ENCODE results near the gene GID8.

Gene GID8

DNA sequence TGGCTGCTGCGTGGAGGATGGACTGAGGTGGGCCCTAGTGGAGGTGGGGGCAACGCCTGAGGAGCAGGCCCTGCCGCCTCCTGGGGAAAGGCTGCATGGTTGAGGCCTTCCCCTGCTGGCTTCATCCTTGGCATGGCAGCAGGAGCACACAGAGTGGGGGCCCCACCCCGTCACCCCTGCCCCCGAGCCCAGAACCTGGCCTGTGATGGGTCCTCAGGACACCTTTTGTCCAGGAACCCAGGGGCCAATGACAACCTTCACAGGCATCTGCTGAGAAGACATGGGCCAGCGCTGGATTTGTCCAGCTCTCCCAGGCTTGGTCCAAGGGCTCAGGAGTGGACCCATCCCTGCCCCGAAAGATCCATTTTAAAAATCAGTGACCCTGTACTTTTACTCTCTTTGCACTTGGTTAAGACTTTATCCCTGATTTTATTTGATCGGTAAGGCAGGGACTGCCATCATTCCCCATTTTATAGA lies 14.0 kb downstream of the GID8 start:
- ChIA-PET CTCF (no interaction called here), POLR2A (no interaction called here)
- peak overlapping the region; percentile 49 for H3K4me3 ChIP-seq (ENCODE audit: low read depth, low read length)

DNA sequence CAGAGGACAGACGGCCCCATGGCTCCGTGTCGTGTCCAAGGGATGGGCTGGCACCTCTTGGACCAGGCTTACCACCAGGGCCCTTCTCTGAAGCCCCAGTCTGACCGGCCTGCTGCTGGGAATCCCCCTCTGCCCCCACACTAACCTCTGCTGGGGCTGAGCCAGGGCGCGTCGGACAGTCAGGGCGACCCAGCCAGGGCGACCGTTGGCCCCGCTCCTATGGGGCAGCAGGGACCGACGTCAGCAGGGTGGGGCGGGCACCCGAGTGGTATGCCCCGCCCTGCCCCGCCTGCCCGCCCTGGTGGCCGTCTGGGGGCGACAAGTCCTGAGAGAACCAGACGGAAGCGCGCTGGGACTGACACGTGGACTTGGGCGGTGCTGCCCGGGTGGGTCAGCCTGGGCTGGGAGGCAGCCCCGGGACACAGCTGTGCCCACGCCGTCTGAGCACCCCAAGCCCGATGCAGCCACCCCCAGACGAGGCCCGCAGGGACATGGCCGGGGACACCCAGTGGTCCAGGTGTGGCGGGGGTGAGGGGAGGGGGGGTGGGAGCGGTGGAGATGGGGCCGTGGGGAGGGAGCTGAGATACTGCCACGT lies 14.5 kb downstream of the GID8 start, which contains the start of gene SLC17A9:
Gene SLC17A9, plus strand, starts transcription at position 337 of the 595 bp plus-strand sequence. Its CDS starts 122 bp downstream, at position 459.
- peak within 1 kb of the TSS; percentile 49 for H3K4me3 ChIP-seq (ENCODE audit: low read depth, low read length)
- CTCF ChIA-PET: interaction anchor here (0.8 to 3.7 kb wide), 4 partner anchors 10 to 49 kb away, joined by 3 to 16 read pairs (median 6); no protein-coding TSS in a partner anchor
- TF ChIP-seq, protein P1, sequence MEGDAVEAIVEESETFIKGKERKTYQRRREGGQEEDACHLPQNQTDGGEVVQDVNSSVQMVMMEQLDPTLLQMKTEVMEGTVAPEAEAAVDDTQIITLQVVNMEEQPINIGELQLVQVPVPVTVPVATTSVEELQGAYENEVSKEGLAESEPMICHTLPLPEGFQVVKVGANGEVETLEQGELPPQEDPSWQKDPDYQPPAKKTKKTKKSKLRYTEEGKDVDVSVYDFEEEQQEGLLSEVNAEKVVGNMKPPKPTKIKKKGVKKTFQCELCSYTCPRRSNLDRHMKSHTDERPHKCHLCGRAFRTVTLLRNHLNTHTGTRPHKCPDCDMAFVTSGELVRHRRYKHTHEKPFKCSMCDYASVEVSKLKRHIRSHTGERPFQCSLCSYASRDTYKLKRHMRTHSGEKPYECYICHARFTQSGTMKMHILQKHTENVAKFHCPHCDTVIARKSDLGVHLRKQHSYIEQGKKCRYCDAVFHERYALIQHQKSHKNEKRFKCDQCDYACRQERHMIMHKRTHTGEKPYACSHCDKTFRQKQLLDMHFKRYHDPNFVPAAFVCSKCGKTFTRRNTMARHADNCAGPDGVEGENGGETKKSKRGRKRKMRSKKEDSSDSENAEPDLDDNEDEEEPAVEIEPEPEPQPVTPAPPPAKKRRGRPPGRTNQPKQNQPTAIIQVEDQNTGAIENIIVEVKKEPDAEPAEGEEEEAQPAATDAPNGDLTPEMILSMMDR (IDR thresholded peaks at IDR 0.05; ENCODE audit: insufficient read depth, low read length, missing control alignments): no peak
- no peak for DNase-seq (ENCODE audit: low read depth, low spot score)
- POLR2A ChIA-PET: interaction anchor here (0.9 to 2.4 kb wide), 2 partner anchors 15 to 18 kb away, joined by 3 to 12 read pairs; partner anchors contain the start of gene GID8

More for the DNA sequence above, 14.0 kb downstream of the GID8 start:
- TF ChIP-seq, protein P1 (IDR thresholded peaks at IDR 0.05; ENCODE audit: insufficient read depth, low read length, missing control alignments): no peak
- no peak for DNase-seq (ENCODE audit: low read depth, low spot score)

DNA sequence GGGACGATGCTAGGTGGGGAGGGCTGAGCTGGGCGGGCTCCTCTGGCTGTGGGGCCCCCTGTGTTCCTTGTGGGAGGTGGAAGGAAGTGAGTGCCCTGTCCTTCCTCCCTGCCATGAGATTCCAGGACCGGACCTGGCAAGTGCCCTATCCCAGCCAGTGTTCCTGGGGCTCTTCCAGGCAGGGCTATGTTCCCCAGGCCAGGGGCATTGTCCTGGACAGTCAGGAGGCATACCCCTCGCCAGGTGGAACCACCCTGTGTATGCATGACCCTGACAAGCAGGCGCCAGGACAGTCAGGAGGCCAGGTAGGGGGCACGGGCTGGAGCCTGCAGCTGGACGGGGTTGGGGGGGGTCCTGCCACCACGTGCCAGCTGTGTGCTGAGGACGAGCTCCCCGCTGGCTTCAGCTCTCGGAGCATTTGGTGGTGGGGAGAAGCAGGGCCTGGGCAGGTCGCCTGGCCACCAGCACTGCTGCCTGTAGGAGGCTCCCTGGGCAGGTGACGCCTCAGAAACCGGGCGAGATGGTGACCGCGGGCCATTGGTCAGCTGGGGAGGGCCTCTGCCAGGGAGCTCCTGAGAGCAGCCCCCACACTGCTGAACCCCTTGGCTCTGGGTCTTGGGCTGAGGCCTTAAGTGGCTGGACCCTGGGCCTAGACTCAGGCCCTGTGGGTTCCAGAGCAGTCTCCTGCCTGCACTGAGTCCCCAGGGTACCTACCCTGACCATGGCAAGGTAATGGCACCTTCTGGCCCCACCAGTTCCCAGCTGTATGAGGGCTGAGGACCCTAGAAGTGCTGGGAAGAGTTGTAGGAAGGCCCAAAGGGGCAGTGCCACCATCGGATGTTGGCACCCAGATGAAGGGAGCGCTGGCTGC lies 15.3 kb downstream of the GID8 start:
- TF ChIP-seq, protein P1 (IDR thresholded peaks at IDR 0.05; ENCODE audit: insufficient read depth, low read length, missing control alignments): no peak
- POLR2A ChIA-PET: interaction anchor here (0.6 to 2.4 kb wide), 4 partner anchors 15 to 46 kb away, joined by 3 to 12 read pairs (median 3); partner anchors contain the start of gene GID8
- CTCF ChIA-PET: interaction anchor here (0.7 to 3.7 kb wide), 8 partner anchors 11 to 59 kb away, joined by 3 to 16 read pairs (median 4); no protein-coding TSS in a partner anchor
- no peak for DNase-seq (ENCODE audit: low read depth, low spot score)
- H3K4me3 ChIP-seq (ENCODE audit: low read depth, low read length): peak overlapping the region; percentile 49

DNA sequence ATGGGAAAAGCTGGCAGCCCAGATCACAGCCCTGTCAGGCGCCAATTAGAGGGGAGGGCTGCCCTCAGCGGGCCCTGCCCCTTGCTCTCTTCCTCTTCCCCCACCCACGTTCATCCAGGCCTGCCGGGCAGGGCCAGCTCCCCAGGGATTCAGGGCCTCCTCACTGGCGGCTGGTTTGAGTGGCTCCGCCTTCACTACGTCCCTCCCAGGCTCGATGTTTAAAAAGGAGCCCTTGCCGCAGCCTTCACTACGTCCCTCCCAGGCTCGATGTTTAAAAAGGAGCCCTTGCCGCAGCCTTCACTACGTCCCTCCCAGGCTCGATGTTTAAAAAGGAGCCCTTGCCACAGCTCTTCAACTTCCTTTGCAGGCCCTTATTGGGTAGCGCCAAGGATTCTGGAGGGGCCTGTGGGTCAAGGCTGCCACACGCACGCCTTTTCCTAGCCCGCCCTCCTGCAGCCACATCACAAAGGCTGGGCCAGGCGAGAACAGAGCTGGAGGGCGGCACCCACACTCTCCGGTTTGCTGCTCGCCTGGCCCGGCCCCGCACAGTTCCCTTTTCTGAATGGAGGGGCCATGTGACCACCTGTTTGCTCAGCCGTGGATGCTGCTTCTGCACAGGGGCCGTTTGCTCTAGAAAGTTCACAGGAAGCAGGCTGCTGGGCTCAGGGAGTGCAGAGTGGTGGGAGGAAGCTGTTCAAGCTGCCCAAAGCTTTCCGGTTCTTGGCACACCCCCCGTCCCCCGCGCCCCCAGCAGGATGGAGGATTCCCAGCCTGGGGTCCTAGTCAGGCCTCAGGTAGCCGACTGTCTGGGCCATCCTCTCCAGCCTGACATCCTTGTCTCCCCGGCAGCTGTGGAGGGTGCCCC lies 16.1 kb downstream of the GID8 start:
- TF ChIP-seq, protein P1 (IDR thresholded peaks at IDR 0.05; ENCODE audit: insufficient read depth, low read length, missing control alignments): no peak
- POLR2A ChIA-PET: interaction anchor here (0.6 to 2.4 kb wide), 3 partner anchors 16 to 47 kb away, joined by 3 to 12 read pairs (median 3); partner anchors contain the start of gene GID8
- no peak for DNase-seq (ENCODE audit: low read depth, low spot score)
- CTCF ChIA-PET: interaction anchor here (0.7 to 3.7 kb wide), 8 partner anchors 10 to 58 kb away, joined by 3 to 16 read pairs (median 4); no protein-coding TSS in a partner anchor
- peak overlapping the region; percentile 49 for H3K4me3 ChIP-seq (ENCODE audit: low read depth, low read length)

DNA sequence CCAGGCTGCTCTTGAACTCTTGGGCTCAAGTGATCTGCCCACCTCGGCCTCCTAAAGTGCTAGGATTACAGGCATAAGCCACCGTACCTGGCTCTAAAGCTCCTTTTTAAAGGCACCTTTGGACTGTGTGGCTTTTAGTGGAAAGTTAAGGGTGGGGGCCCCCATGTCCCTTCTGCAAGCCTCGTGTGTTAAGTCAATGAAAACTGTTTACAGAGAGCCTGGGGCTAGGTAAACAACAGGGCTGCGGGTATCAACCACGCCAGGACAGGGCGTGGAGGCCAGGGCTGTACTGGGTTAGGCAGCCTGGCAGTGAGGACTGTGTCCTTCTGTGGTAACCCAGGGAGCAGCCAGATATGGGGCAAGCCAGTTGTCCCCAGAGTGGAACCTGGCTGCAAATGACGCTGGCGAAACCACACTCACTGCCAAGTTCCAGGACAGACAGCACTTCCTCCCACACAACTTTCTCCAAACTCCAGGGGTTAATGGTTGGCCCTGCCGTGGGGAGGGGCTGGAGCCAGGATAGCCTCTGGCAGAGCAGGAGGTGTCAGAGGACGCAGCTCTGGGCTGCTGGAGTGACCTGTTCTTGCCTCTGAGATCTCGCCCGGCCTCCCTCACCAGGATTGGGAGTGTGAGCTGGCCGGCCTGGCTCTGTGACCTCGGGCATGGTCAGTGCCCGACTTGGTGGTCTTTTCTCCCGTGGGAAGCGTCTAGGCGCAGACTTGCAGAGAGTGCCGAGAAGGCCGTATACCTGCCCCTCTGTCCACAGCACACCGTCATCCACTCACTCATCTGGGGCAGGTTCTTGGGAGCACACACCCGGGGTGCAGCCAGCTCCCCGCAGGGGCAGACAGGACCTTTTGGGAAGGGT lies 17.8 kb downstream of the GID8 start:
- no peak overlapping the region for H3K4me3 ChIP-seq (ENCODE audit: low read depth, low read length)
- ChIA-PET POLR2A (interaction anchor here (1.1 kb wide), 1 partner anchor 15 kb away, joined by 3 read pairs; no protein-coding TSS in a partner anchor), CTCF (interaction anchor here (0.7 to 3.7 kb wide), 3 partner anchors 14 to 20 kb away, joined by 3 to 16 read pairs (median 4); no protein-coding TSS in a partner anchor)
- no peak for DNase-seq (ENCODE audit: low read depth, low spot score)
- TF ChIP-seq, protein P1 (IDR thresholded peaks at IDR 0.05; ENCODE audit: insufficient read depth, low read length, missing control alignments): no peak
